ENCODE results near the gene CTSS. TPM values are rescaled to one million over a fixed set of nuclear protein-coding genes. Genes with fewer than 3 reads are reported as not detected.
A peak's percentile ranks its signal among the peaks of the same experiment; 100 is the strongest.

CTSS gene
- total and polyA plus RNA-seq, 11 donors = 3.9 to 306 (median 15.9) TPM

DNA sequence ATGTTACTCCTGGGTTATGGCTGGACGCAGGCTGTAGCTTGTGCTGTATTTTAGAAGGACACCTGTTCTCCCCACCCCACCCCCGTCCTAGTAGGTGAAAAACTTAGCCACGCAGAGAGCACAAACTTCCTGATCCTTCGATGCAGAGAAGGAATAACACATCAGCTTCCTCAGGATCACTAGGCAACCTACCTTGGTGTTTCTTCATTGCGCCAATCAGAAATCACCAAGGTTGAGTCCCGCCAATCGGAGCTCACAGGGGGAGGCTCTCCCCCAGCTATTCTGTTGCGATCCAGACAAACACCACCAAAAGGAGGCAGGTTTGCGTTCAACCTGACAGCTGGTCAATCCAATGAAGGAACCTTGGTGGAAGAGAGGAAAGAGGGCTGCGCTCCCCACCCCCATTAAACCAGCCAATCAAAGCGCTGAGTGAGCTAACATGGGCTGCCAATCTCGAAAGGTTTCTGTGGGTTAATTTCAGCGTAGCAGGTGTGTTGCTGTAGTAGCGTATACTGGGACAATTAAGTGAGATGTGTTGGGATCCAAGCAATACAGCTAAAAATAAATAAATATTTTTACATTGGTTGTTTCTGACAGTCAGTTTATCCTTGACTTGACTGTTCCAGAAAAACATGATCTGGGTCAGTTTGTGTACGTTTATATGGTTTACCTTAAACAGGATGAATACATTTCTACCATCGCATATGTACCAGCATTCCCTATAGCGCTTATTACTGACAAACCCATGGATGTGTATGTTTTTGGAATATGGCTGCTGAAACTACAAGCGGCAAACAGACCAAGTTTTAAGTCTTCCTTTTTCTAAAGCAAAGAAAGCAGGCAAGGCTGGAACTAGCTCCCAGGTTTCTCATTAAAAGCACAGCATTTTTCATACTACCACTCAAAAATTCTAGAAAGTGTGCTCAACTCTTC lies 68.3 kb downstream of the CTSS start, which contains the start of gene GOLPH3L:
Gene GOLPH3L, minus strand, starts transcription at position 160 of the 933 bp plus-strand sequence. CDS start 2,316 bp downstream, outside the sequence.
- no peaks in the 10 kb centered on the region for H3K27me3 ChIP-seq
- intact Hi-C loops (cut with DNase I) = loop anchor here in 3 of 10 donors (5.0 to 10.0 kb wide), 4 partner anchors 70 to 135 kb away; partner anchors contain the start of genes ENSA (in 1 of the 3) and MCL1 (in 1 of the 3)
- DNase-seq (peak; percentile 85 to 95 (median 95)), ATAC-seq (peak; percentile 100)
- H3K4me3 ChIP-seq = peak within 1 kb of the TSS; percentile 51 to 85 (median 73)
- 2 to 4% (median 3%) methylated on average over 18 of the region's 18 CpGs for whole genome bisulfite sequencing, 4 donors
- no peaks in the 10 kb centered on the region for H3K9me3 ChIP-seq
- H3K36me3 ChIP-seq = peaks cover 0 to 29% (median 24%) of the 10 kb centered on the region in 9 donors
- H3K4me1 ChIP-seq = peaks cover 0 to 24% (median 13%) of the 10 kb centered on the region in 12 donors
- peak in 1 of 2 donors; percentile 54 for TF ChIP-seq POLR2A (IDR thresholded peaks at IDR 0.05)
- TF ChIP-seq, protein P1, sequence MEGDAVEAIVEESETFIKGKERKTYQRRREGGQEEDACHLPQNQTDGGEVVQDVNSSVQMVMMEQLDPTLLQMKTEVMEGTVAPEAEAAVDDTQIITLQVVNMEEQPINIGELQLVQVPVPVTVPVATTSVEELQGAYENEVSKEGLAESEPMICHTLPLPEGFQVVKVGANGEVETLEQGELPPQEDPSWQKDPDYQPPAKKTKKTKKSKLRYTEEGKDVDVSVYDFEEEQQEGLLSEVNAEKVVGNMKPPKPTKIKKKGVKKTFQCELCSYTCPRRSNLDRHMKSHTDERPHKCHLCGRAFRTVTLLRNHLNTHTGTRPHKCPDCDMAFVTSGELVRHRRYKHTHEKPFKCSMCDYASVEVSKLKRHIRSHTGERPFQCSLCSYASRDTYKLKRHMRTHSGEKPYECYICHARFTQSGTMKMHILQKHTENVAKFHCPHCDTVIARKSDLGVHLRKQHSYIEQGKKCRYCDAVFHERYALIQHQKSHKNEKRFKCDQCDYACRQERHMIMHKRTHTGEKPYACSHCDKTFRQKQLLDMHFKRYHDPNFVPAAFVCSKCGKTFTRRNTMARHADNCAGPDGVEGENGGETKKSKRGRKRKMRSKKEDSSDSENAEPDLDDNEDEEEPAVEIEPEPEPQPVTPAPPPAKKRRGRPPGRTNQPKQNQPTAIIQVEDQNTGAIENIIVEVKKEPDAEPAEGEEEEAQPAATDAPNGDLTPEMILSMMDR (IDR thresholded peaks at IDR 0.05) = peak in 5 of 12 donors; percentile 18 to 52 (median 34)
- H3K27ac ChIP-seq = peak within 1 kb of the TSS in 11 of 12 donors; percentile 32 to 78 (median 57)

DNA sequence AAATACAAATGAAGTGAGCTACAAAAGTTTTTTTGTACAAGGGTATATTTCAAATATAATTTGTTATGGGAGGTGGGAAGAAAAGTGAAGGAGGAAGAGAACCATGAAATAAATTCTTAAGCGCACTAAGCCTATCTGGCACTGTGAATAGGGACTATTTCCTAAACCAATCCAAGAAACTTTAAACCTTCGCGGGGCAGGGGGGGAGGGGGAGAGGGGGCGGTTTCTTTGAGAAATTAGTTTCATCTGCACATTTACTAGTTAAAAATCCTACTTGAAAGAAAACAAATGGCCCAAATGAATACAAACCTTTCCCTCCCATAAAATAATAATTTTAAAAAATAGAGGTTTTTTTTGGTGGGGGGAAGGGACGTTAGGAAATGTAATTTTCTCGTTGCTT lies 69.0 kb downstream of the CTSS start:
- Histone ChIP-seq H3K4me1 (peaks cover 0 to 24% (median 13%) of the 10 kb centered on the region in 12 donors), H3K36me3 (peaks cover 0 to 35% (median 30%) of the 10 kb centered on the region in 9 donors), H3K9me3 (no peaks in the 10 kb centered on the region), H3K27ac (peak overlapping the region in 11 of 12 donors; percentile 32 to 78 (median 57)), H3K4me3 (peak overlapping the region; percentile 51 to 85 (median 73)), H3K27me3 (no peaks in the 10 kb centered on the region)
- TF ChIP-seq, protein P1 (IDR thresholded peaks at IDR 0.05) = no peak
- TF ChIP-seq POLR2A (IDR thresholded peaks at IDR 0.05) = no peak
- intact Hi-C loops (cut with DNase I) = loop anchor here in 3 of 10 donors (5.0 to 10.0 kb wide), 4 partner anchors 69 to 134 kb away; partner anchors contain the start of genes ENSA (in 1 of the 3) and MCL1 (in 1 of the 3)
- DNase-seq = no peak
- 1 to 3% (median 1%) methylated on average over 6 of the region's 6 CpGs for WGBS, 4 donors
- no peak for ATAC-seq

DNA sequence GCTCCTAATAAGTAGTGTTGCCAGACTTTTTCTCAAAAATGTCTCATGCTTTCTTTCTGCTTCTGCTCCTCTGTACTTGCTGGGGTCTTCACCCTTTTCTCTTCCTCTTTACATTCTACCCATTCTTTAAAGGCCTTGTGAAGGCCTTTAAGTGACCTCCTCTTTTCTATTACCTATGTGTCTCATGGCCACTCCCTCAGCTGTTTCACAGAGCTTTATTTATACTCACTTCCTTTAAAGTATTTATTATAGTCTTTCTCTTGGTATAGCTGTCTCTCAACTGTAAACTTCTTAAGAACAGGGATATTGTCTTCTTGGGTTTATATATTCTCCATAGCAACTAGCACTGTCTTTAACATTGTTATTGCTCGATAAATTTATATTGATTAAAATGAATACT lies 69.4 kb downstream of the CTSS start:
- no peaks in the 10 kb centered on the region for H3K27me3 ChIP-seq
- no peak for ATAC-seq
- TF ChIP-seq, protein P1 (IDR thresholded peaks at IDR 0.05) = no peak
- no peak for TF ChIP-seq POLR2A (IDR thresholded peaks at IDR 0.05)
- peak overlapping the region in 4 of 12 donors; percentile 22 to 74 (median 62) for H3K27ac ChIP-seq
- H3K4me3 ChIP-seq = peak overlapping the region in 11 of 12 donors; percentile 59 to 85 (median 74)
- no peak for DNase-seq
- H3K36me3 ChIP-seq = peaks cover 0 to 40% (median 30%) of the 10 kb centered on the region in 9 donors
- peaks cover 0 to 24% (median 13%) of the 10 kb centered on the region in 12 donors for H3K4me1 ChIP-seq
- intact Hi-C loops (cut with DNase I) = loop anchor here in 3 of 10 donors (5.0 to 10.0 kb wide), 4 partner anchors 69 to 134 kb away; partner anchors contain the start of genes ENSA (in 1 of the 3) and MCL1 (in 1 of the 3)
- no peaks in the 10 kb centered on the region for H3K9me3 ChIP-seq
- WGBS, 4 donors = 30 to 41% (median 33%) methylated on average over 1 of the region's 1 CpG
